ENCODE measurements around the gene NR2F6. TPM values are rescaled to one million over a fixed set of nuclear protein-coding genes. Genes with fewer than 3 reads are reported as not detected.

The NR2F6 gene
- total and polyA plus RNA-seq, 9 donors: 26.5 to 37.9 (median 31.2) TPM

Other genes with a start within 250 kb of the NR2F6 start
- gene CPAMD8, start 219.1 kb downstream of the NR2F6 start, total RNA-seq: 3.2 TPM
- gene CPAMD8, start 219.1 kb downstream of the NR2F6 start, polyA plus RNA-seq (ENCODE audit: insufficient read depth in 1 of 8, insufficient read length in 8 of 8, low replicate concordance in 1 of 8): 10 to 100 TPM in 1 of 8 donors, 1 to 10 TPM in 7; 2.2 to 10.1 (median 6.3) TPM
- gene HAUS8, start 170.5 kb downstream of the NR2F6 start, total RNA-seq: 3.9 TPM
- 10 to 100 TPM in 5 of 8 donors, 1 to 10 TPM in 3; 7.5 to 14.0 (median 10.1) TPM for gene HAUS8, start 170.5 kb downstream of the NR2F6 start, polyA plus RNA-seq (ENCODE audit: insufficient read depth in 1 of 8, insufficient read length in 8 of 8, low replicate concordance in 1 of 8)
- gene MYO9B, start 170.1 kb downstream of the NR2F6 start, total RNA-seq: 18.0 TPM
- gene MYO9B, start 170.1 kb downstream of the NR2F6 start, polyA plus RNA-seq (ENCODE audit: insufficient read depth in 1 of 8, insufficient read length in 8 of 8, low replicate concordance in 1 of 8): 10 to 100 TPM; 30.1 to 55.5 (median 40.5) TPM
- 21.0 TPM for gene USE1, start 30.6 kb downstream of the NR2F6 start, total RNA-seq
- gene USE1, start 30.6 kb downstream of the NR2F6 start, polyA plus RNA-seq (ENCODE audit: insufficient read depth in 1 of 8, insufficient read length in 8 of 8, low replicate concordance in 1 of 8): 10 to 100 TPM; 25.1 to 36.0 (median 29.3) TPM
- 3.1 TPM for gene OCEL1, start 19.7 kb downstream of the NR2F6 start, total RNA-seq
- 10 to 100 TPM in 1 of 8 donors, 1 to 10 TPM in 7; 6.7 to 14.2 (median 9.4) TPM for gene OCEL1, start 19.7 kb downstream of the NR2F6 start, polyA plus RNA-seq (ENCODE audit: insufficient read depth in 1 of 8, insufficient read length in 8 of 8, low replicate concordance in 1 of 8)
- gene USHBP1, start 18.8 kb upstream of the NR2F6 start, total RNA-seq: 5.2 TPM
- 1 to 10 TPM; 5.4 to 8.8 (median 6.5) TPM for gene USHBP1, start 18.8 kb upstream of the NR2F6 start, polyA plus RNA-seq (ENCODE audit: insufficient read depth in 1 of 8, insufficient read length in 8 of 8, low replicate concordance in 1 of 8)
- 85.8 TPM for gene BABAM1, start 21.5 kb upstream of the NR2F6 start, total RNA-seq
- 10 to 100 TPM; 81.3 to 97.9 (median 92.8) TPM for gene BABAM1, start 21.5 kb upstream of the NR2F6 start, polyA plus RNA-seq (ENCODE audit: insufficient read depth in 1 of 8, insufficient read length in 8 of 8, low replicate concordance in 1 of 8)
- gene ANKLE1, start 36.0 kb upstream of the NR2F6 start, total RNA-seq: 0.44 TPM
- gene ANKLE1, start 36.0 kb upstream of the NR2F6 start, polyA plus RNA-seq (ENCODE audit: insufficient read depth in 1 of 8, insufficient read length in 8 of 8, low replicate concordance in 1 of 8): 1 to 10 TPM in 5 of 8 donors, under 1 TPM in 3; 0.70 to 1.5 (median 1.2) TPM
- 6.1 TPM for gene ABHD8, start 57.5 kb upstream of the NR2F6 start, total RNA-seq
- gene ABHD8, start 57.5 kb upstream of the NR2F6 start, polyA plus RNA-seq (ENCODE audit: insufficient read depth in 1 of 8, insufficient read length in 8 of 8, low replicate concordance in 1 of 8): 10 to 100 TPM in 1 of 8 donors, 1 to 10 TPM in 7; 7.5 to 10.1 (median 8.4) TPM
- gene MRPL34, start 60.0 kb upstream of the NR2F6 start, total RNA-seq: 28.3 TPM
- 10 to 100 TPM; 25.0 to 43.0 (median 36.4) TPM for gene MRPL34, start 60.0 kb upstream of the NR2F6 start, polyA plus RNA-seq (ENCODE audit: insufficient read depth in 1 of 8, insufficient read length in 8 of 8, low replicate concordance in 1 of 8)
- 18.6 TPM for gene DDA1, start 63.6 kb upstream of the NR2F6 start, total RNA-seq
- 10 to 100 TPM; 32.5 to 42.2 (median 36.8) TPM for gene DDA1, start 63.6 kb upstream of the NR2F6 start, polyA plus RNA-seq (ENCODE audit: insufficient read depth in 1 of 8, insufficient read length in 8 of 8, low replicate concordance in 1 of 8)
- gene ANO8, start 88.9 kb upstream of the NR2F6 start, total RNA-seq: 3.9 TPM
- 1 to 10 TPM; 4.3 to 8.3 (median 6.9) TPM for gene ANO8, start 88.9 kb upstream of the NR2F6 start, polyA plus RNA-seq (ENCODE audit: insufficient read depth in 1 of 8, insufficient read length in 8 of 8, low replicate concordance in 1 of 8)
- gene GTPBP3, start 91.6 kb upstream of the NR2F6 start, total RNA-seq: 7.6 TPM
- 10 to 100 TPM in 5 of 8 donors, 1 to 10 TPM in 3; 9.2 to 16.3 (median 13.2) TPM for gene GTPBP3, start 91.6 kb upstream of the NR2F6 start, polyA plus RNA-seq (ENCODE audit: insufficient read depth in 1 of 8, insufficient read length in 8 of 8, low replicate concordance in 1 of 8)
- gene PLVAP, start 131.4 kb upstream of the NR2F6 start, total RNA-seq: 23.1 TPM
- 10 to 100 TPM; 43.2 to 70.0 (median 62.8) TPM for gene PLVAP, start 131.4 kb upstream of the NR2F6 start, polyA plus RNA-seq (ENCODE audit: insufficient read depth in 1 of 8, insufficient read length in 8 of 8, low replicate concordance in 1 of 8)
- not detected for gene CCDC194, start 148.3 kb upstream of the NR2F6 start, total RNA-seq
- not detected for gene CCDC194, start 148.3 kb upstream of the NR2F6 start, polyA plus RNA-seq (ENCODE audit: insufficient read depth in 1 of 8, insufficient read length in 8 of 8, low replicate concordance in 1 of 8)
- 4.7 TPM for gene BST2, start 159.7 kb upstream of the NR2F6 start, total RNA-seq
- 1 to 10 TPM; 5.9 to 9.3 (median 6.3) TPM for gene BST2, start 159.7 kb upstream of the NR2F6 start, polyA plus RNA-seq (ENCODE audit: insufficient read depth in 1 of 8, insufficient read length in 8 of 8, low replicate concordance in 1 of 8)
- 32.9 TPM for gene MVB12A, start 174.1 kb upstream of the NR2F6 start, total RNA-seq
- gene MVB12A, start 174.1 kb upstream of the NR2F6 start, polyA plus RNA-seq (ENCODE audit: insufficient read depth in 1 of 8, insufficient read length in 8 of 8, low replicate concordance in 1 of 8): 10 to 100 TPM; 29.5 to 44.3 (median 33.2) TPM
- gene TMEM221, start 202.7 kb upstream of the NR2F6 start, total RNA-seq: 1.0 TPM
- 1 to 10 TPM; 1.0 to 1.8 (median 1.2) TPM for gene TMEM221, start 202.7 kb upstream of the NR2F6 start, polyA plus RNA-seq (ENCODE audit: insufficient read depth in 1 of 8, insufficient read length in 8 of 8, low replicate concordance in 1 of 8)
- not detected for gene NXNL1, start 215.0 kb upstream of the NR2F6 start, total RNA-seq
- not detected for gene NXNL1, start 215.0 kb upstream of the NR2F6 start, polyA plus RNA-seq (ENCODE audit: insufficient read depth in 1 of 8, insufficient read length in 8 of 8, low replicate concordance in 1 of 8)
- 11.6 TPM for gene SLC27A1, start 224.6 kb upstream of the NR2F6 start, total RNA-seq
- gene SLC27A1, start 224.6 kb upstream of the NR2F6 start, polyA plus RNA-seq (ENCODE audit: insufficient read depth in 1 of 8, insufficient read length in 8 of 8, low replicate concordance in 1 of 8): 10 to 100 TPM; 11.8 to 20.7 (median 16.9) TPM

All from muscle of leg (tissue), 9 donors.